HL-60 (cell line): ENCODE data around the gene SCG3.
A peak's percentile ranks its signal among the peaks of the same experiment; 100 is the strongest.
"Not testable (repeated sequence)": the region's sequence is repeated elsewhere in the genome, so short reads cannot be mapped to it uniquely, and the experiment has no call there.

ENCODE experiments used
- DNase-seq, 2 experiments: peaks; one replicate each; pipeline ENCODE4 v3.0.0-alpha.2; 2010 to 2020; ENCODE audit warnings: low read depth in 1 of 2, low spot score in 1 of 2
- H3K27ac ChIP-seq: fragments of 250-450 bp; sonication (Bioruptor Pico); replicated peaks from 2 replicates; pipeline ENCODE4 v1.5.1; 2020; ENCODE audit warnings: mild to moderate bottlenecking, moderate library complexity
- H3K27me3 ChIP-seq: fragments of 250-450 bp; sonication (Bioruptor Pico); 2 replicates; pipeline ENCODE4 v1.5.1; 2021; ENCODE audit warnings: mild to moderate bottlenecking, moderate library complexity; ENCODE audit not compliant: insufficient read depth, poor library complexity, severe bottlenecking
- H3K4me3 ChIP-seq: replicated peaks from 2 replicates; pipeline ENCODE4 v1.5.1; 2011; ENCODE audit warnings: mild to moderate bottlenecking, control low read depth, low read length; ENCODE audit not compliant: insufficient read depth
- CTCF ChIP-seq: IDR thresholded peaks from one replicate; pipeline ENCODE4 v1.5.1; 2011; ENCODE audit warnings: low read length, control low read depth, inconsistent platforms; ENCODE audit not compliant: insufficient read depth
- GABPA ChIP-seq: IDR thresholded peaks from 2 replicates; pipeline ENCODE4 v1.6.1; 2012; ENCODE audit warnings: low read depth
- POLR2AphosphoS5 ChIP-seq: IDR thresholded peaks from 2 replicates; pipeline ENCODE4 v1.6.1; 2012; ENCODE audit warnings: low read depth
- SPI1 ChIP-seq: IDR thresholded peaks from 2 replicates; pipeline ENCODE4 v1.6.1; 2012; ENCODE audit warnings: low read depth, mild to moderate bottlenecking, borderline replicate concordance
- TF ChIP-seq, protein P1 (sequence below): IDR thresholded peaks from 2 replicates; pipeline ENCODE4 v1.6.1; 2012; ENCODE audit warnings: low read depth; ENCODE audit not compliant: insufficient replicate concordance

Gene SCG3

GRCh38 chr15:51647128-51647562, 34.2 kb upstream of the SCG3 start:
- no peaks in the 10 kb centered on the region for H3K27me3 ChIP-seq
- peak overlapping the region; percentile 33 for H3K27ac ChIP-seq
- TF ChIP-seq POLR2AphosphoS5 (no peak; the same call in 1 of the 2 replicates), GABPA (no peak), CTCF (no peak), SPI1 (peak; percentile 65; the same call in 1 of the 2 replicates)
- TF ChIP-seq, protein P1, sequence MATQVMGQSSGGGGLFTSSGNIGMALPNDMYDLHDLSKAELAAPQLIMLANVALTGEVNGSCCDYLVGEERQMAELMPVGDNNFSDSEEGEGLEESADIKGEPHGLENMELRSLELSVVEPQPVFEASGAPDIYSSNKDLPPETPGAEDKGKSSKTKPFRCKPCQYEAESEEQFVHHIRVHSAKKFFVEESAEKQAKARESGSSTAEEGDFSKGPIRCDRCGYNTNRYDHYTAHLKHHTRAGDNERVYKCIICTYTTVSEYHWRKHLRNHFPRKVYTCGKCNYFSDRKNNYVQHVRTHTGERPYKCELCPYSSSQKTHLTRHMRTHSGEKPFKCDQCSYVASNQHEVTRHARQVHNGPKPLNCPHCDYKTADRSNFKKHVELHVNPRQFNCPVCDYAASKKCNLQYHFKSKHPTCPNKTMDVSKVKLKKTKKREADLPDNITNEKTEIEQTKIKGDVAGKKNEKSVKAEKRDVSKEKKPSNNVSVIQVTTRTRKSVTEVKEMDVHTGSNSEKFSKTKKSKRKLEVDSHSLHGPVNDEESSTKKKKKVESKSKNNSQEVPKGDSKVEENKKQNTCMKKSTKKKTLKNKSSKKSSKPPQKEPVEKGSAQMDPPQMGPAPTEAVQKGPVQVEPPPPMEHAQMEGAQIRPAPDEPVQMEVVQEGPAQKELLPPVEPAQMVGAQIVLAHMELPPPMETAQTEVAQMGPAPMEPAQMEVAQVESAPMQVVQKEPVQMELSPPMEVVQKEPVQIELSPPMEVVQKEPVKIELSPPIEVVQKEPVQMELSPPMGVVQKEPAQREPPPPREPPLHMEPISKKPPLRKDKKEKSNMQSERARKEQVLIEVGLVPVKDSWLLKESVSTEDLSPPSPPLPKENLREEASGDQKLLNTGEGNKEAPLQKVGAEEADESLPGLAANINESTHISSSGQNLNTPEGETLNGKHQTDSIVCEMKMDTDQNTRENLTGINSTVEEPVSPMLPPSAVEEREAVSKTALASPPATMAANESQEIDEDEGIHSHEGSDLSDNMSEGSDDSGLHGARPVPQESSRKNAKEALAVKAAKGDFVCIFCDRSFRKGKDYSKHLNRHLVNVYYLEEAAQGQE = no peak
- peak; percentile 61 to 86 for DNase-seq
- no peak overlapping the region for H3K4me3 ChIP-seq

- DNase-seq, H3K27ac ChIP-seq: not testable (repeated sequence)
Measured at GRCh38 chr15:51648101-51648500, 33.2 kb upstream of the SCG3 start.

DNA sequence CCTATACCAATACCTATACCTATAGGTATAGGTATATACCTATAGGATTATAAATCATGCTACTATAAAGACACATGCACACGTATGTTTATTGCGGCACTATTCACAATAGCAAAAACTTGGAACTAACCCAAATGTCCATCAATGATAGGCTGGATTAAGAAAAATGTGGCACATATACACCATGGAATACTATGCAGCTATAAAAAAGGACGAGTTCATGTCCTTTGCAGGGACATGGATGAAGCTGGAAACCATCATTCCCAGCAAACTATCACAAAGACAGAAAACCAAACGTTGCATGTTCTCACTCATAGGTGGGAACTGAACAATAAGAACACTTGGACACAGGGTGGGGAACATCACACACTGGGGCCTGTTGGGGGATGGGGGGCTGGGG, 32.7 kb upstream of the SCG3 start:
- H3K27me3 ChIP-seq, H3K4me3 ChIP-seq, DNase-seq, H3K27ac ChIP-seq: not testable (repeated sequence)

More at GRCh38 chr15:51648101-51648500, 33.2 kb upstream of the SCG3 start:
- H3K4me3 ChIP-seq, H3K27me3 ChIP-seq: not testable (repeated sequence)

DNA sequence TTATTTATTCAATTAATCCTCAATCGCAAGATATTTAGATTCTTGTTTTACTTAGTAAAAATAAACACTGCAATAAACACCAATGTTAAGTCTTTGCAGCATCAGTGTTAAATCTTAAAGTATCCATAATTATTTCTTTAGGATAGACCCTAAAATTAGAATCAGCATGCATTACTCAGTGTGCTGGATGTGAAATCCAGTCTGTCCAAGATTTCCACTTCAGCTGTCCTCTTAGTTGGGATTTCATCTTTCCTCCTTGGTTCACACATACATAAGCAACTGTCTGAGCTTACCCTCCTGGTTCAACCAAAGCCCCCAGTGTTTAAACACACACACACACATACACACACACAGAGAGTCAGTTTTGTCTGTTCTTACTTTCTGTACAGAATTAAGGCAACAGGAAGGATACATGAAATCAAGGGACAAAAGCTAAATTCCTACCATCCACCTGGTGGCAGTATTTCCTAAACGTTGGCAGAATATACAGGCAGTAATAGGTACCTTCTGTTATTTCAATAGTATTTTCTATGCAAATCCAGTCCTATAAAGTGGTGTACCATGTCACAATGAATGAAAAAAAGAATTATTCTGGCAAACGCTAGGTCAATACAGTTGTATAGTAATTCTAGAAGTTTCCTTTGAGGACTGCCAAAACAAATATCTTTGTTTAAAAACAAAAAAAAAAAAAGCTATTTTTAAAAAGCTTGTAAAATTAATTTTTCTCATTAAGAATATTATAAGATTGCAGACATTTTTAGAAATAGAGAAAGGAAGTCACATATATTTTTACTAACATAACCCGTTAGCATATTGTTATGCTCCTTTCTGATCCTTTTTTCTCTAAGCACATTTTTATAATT, 31.4 kb upstream of the SCG3 start:
- Histone ChIP-seq H3K4me3 (no peak overlapping the region), H3K27ac (no peak overlapping the region), H3K27me3 (no peaks in the 10 kb centered on the region)
- TF ChIP-seq CTCF (peak; percentile 55), POLR2AphosphoS5 (no peak)
- peak in 1 of 2 experiments; percentile 69 for DNase-seq

DNA sequence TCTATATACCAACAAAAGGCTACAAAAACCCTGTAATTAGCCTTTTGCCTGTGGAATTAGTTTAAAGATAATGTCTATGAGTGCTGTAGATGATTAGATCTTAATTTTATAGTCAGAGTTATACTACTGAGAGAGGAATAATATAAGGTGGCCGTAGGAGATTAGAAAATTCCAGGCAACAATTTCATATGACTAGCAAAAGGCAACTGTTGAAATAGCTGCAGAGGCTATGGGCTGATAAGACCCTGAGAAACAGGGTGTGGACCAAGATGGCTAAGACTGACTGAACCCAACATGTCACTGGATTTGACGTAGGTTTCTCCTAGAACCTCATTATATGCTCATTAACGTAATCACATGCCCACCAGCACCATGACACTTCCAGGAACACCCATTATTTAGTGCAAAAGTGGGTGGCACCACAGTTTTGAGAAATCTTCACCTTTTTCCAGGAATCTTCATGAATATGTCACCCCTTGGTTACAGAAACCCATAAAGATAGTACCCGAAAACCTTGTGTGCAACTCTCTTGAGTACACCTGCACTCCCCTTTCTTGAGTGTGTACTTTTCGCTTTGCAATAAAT, 29.1 kb upstream of the SCG3 start:
- H3K27ac ChIP-seq = no peak overlapping the region
- DNase-seq = no peak
- H3K4me3 ChIP-seq = no peak overlapping the region
- TF ChIP-seq CTCF (no peak), GABPA (no peak), SPI1 (no peak), POLR2AphosphoS5 (no peak)
- TF ChIP-seq, protein P1 = no peak
- no peaks in the 10 kb centered on the region for H3K27me3 ChIP-seq

- not testable (repeated sequence) for H3K27ac ChIP-seq, H3K27me3 ChIP-seq, DNase-seq, H3K4me3 ChIP-seq
Measured at GRCh38 chr15:51655401-51656057, 25.8 kb upstream of the SCG3 start.
